Measurements from ENCODE around the gene GLO1.

- TF ChIP-seq CTCF (IDR thresholded peaks at IDR 0.05) (no peak), ZFX (IDR thresholded peaks at IDR 0.05; ENCODE audit: borderline replicate concordance) (no peak)
Measured at GRCh38 chr6:38725414-38726183, 22.7 kb upstream of the GLO1 start.
